CD14-positive monocyte (primary cell): Measurements from ENCODE around the gene KL. TPM values are rescaled to one million over a fixed set of nuclear protein-coding genes. Genes with fewer than 3 reads are reported as not detected.

Experiments
- DNase-seq, 3 donors: peaks; one replicate each; pipeline ENCODE4 v3.0.0-alpha.2; 2011 to 2022
- H2AFZ ChIP-seq: 2 replicates; pipeline ENCODE4 v1.6.0; 2012; ENCODE audit warnings: mild to moderate bottlenecking, low read depth, low read length, inconsistent platforms; ENCODE audit not compliant: insufficient read depth, poor library complexity, severe bottlenecking
- H3K27ac ChIP-seq, 2 donors: 1 replicate in 1 of 2; 2 replicates in 1 of 2; pipeline ENCODE4 v1.5.1; 2012 to 2013; ENCODE audit warnings: low read length in 2 of 2, control low read depth in 1 of 2, inconsistent platforms in 1 of 2, low read depth in 1 of 2, mild to moderate bottlenecking in 1 of 2
- H3K27me3 ChIP-seq, 2 donors: one replicate each; pipeline versions ENCODE4 v1.6.0 to v1.6.1; 2011 to 2013; ENCODE audit warnings: low read length in 2 of 2; ENCODE audit not compliant: control insufficient read depth in 2 of 2, insufficient read depth in 2 of 2
- H3K36me3 ChIP-seq, 2 donors: replicated peaks in 1 of 2; 1 replicate in 1 of 2; 2 replicates in 1 of 2; pipeline versions ENCODE4 v1.5.1 to v1.6.1; 2012 to 2013; ENCODE audit warnings: low read length in 2 of 2, control low read depth in 1 of 2, inconsistent platforms in 1 of 2, mild to moderate bottlenecking in 1 of 2; ENCODE audit not compliant: insufficient read depth in 2 of 2, control insufficient read depth in 1 of 2
- H3K4me1 ChIP-seq, 2 donors: 1 replicate in 1 of 2; 2 replicates in 1 of 2; pipeline versions ENCODE4 v1.5.1 to v1.6.1; 2012 to 2013; ENCODE audit warnings: low read length in 2 of 2, control low read depth in 1 of 2, inconsistent platforms in 1 of 2, mild to moderate bottlenecking in 1 of 2, moderate library complexity in 1 of 2; ENCODE audit not compliant: insufficient read depth in 2 of 2, control insufficient read depth in 1 of 2
- H3K4me2 ChIP-seq: replicated peaks from 2 replicates; pipeline ENCODE3; 2012; ENCODE audit warnings: low read length, moderate library complexity, mild to moderate bottlenecking; ENCODE audit not compliant: poor library complexity, severe bottlenecking; ENCODE audit errors: extremely low read depth
- H3K4me3 ChIP-seq, 3 experiments: fragments of 200-600 bp in 1 of 3; sonication (generic) in 1 of 3; replicated peaks in 1 of 3; 1 replicate in 2 of 3; 2 replicates in 1 of 3; pipeline ENCODE4 v1.5.1; 2011 to 2013; ENCODE audit warnings: low read length in 3 of 3, mild to moderate bottlenecking in 3 of 3, control low read depth in 2 of 3, low read depth in 2 of 3, inconsistent platforms in 1 of 3, moderate library complexity in 1 of 3
- H3K79me2 ChIP-seq: 2 replicates; pipeline ENCODE4 v1.6.0; 2012; ENCODE audit warnings: mild to moderate bottlenecking, control low read depth, inconsistent platforms, low read length, moderate library complexity; ENCODE audit not compliant: insufficient read depth
- H3K9ac ChIP-seq: 2 replicates; pipeline ENCODE4 v1.6.0; 2017; ENCODE audit warnings: low read length, mild to moderate bottlenecking; ENCODE audit not compliant: insufficient read depth, poor library complexity, severe bottlenecking
- H3K9me3 ChIP-seq, 2 donors: replicated peaks in 1 of 2; 1 replicate in 1 of 2; 2 replicates in 1 of 2; pipeline versions ENCODE4 v1.5.1 to v1.6.1; 2012 to 2013; ENCODE audit warnings: low read length in 2 of 2, control low read depth in 1 of 2; ENCODE audit not compliant: control insufficient read depth in 1 of 2, insufficient read depth in 1 of 2
- H4K20me1 ChIP-seq: 2 replicates; pipeline ENCODE4 v1.6.0; 2012; ENCODE audit warnings: mild to moderate bottlenecking, low read length, control low read depth, moderate library complexity; ENCODE audit not compliant: insufficient read depth
- H3K27ac Mint-ChIP-seq, 7 donors: one replicate each; pipeline ENCODE4 v1.8.0; 2020; ENCODE audit warnings: mild to moderate bottlenecking in 7 of 7, mixed read lengths in 7 of 7, moderate library complexity in 6 of 7, inconsistent platforms in 2 of 7
- H3K27me3 Mint-ChIP-seq, 3 donors: one replicate each; pipeline ENCODE4 v1.8.0; 2021 to 2022; ENCODE audit warnings: low read depth in 3 of 3, mild to moderate bottlenecking in 3 of 3, mixed read lengths in 3 of 3, moderate library complexity in 3 of 3, inconsistent platforms in 1 of 3
- H3K36me3 Mint-ChIP-seq, 2 donors: one replicate each; pipeline ENCODE4 v1.8.0; 2020; ENCODE audit warnings: mixed read lengths in 2 of 2, inconsistent platforms in 1 of 2, mild to moderate bottlenecking in 1 of 2
- H3K4me1 Mint-ChIP-seq: one replicate; pipeline ENCODE4 v1.8.0; 2020; ENCODE audit warnings: mild to moderate bottlenecking, mixed read lengths
- H3K4me3 Mint-ChIP-seq, 2 donors: one replicate each; pipeline ENCODE4 v1.8.0; 2020; ENCODE audit warnings: mild to moderate bottlenecking in 2 of 2, mixed read lengths in 2 of 2, moderate library complexity in 1 of 2
- H3K9me3 Mint-ChIP-seq, 7 donors: one replicate each; pipeline ENCODE4 v1.8.0; 2020 to 2022; ENCODE audit warnings: mixed read lengths in 7 of 7, mild to moderate bottlenecking in 6 of 7, moderate library complexity in 6 of 7, inconsistent platforms in 2 of 7
- CTCF ChIP-seq: fragments of 200-600 bp; IDR thresholded peaks from one replicate; pipeline ENCODE4 v1.8.0; 2022; ENCODE audit warnings: antibody characterized with exemption, mild to moderate bottlenecking
- WGBS: methylation state at CpG from one replicate; pipeline ENCODE4 v1.1.5; 2013; ENCODE audit warnings: missing lambda C conversion rate; ENCODE audit not compliant: insufficient coverage; 5-methylcytosine and 5-hydroxymethylcytosine counted together
- intact Hi-C, 2 donors: fragments of 100-400 bp; cut with micrococcal nuclease; formaldehyde crosslinking; loops; one replicate each; pipeline versions ENCODE4 v1.15.0 to v1.15.1; 2023
- polyA plus RNA-seq, 3 donors: library from polyadenylated mRNA; depleted of rRNA in 1 of 3; unstranded in 2 of 3; stranded (reverse) in 1 of 3; fragments of 300-500 nt in 2 of 3; fragments of >200 nt in 1 of 3; fragmentation: Illumina TruSeq in 2 of 3; gene quantifications; 1 replicate in 2 of 3; 2 replicates in 1 of 3; pipeline ENCODE4 v1.2.3, GENCODE V29; 2012 to 2021

KL gene
- polyA plus RNA-seq, 3 donors, result 0.24 to 1.4 (median 0.75) TPM

GRCh38 chr13:33106656-33107360 is 90.6 kb downstream of the KL start:
- Mint-ChIP-seq H3K9me3 (peaks cover 0 to 2% (median 0%) of the 10 kb centered on the region in 7 donors), H3K36me3 (peaks cover 0 to 2% of the 10 kb centered on the region in 2 donors), H3K4me3 (no peak overlapping the region), H3K27me3 (peaks cover 0 to 4% (median 0%) of the 10 kb centered on the region in 3 donors), H3K27ac (peak overlapping the region in 1 of 7 donors; percentile 80), H3K4me1 (peaks cover 49% of the 10 kb centered on the region)
- Histone ChIP-seq H4K20me1 (no peaks in the 10 kb centered on the region), H3K4me1 (peaks cover 46 to 50% of the 10 kb centered on the region in 2 donors), H3K4me2 (no peak overlapping the region), H3K9ac (no peak overlapping the region), H3K79me2 (no peaks in the 10 kb centered on the region), H2AFZ (no peak overlapping the region), H3K4me3 (no peak overlapping the region), H3K36me3 (no peaks in the 10 kb centered on the region), H3K27ac (no peak overlapping the region), H3K27me3 (no peaks in the 10 kb centered on the region), H3K9me3 (no peaks in the 10 kb centered on the region)
- WGBS, result 92% methylated on average over 4 of the region's 7 CpGs
- intact Hi-C loops, result no loop called here
- no peak for DNase-seq
- TF ChIP-seq CTCF, result no peak

- Histone ChIP-seq H3K36me3 (no peaks in the 10 kb centered on the region), H3K4me3 (no peak overlapping the region), H3K27ac (no peak overlapping the region), H4K20me1 (no peaks in the 10 kb centered on the region), H3K79me2 (no peaks in the 10 kb centered on the region), H2AFZ (no peak overlapping the region), H3K27me3 (no peaks in the 10 kb centered on the region), H3K9me3 (no peaks in the 10 kb centered on the region), H3K9ac (no peak overlapping the region), H3K4me2 (no peak overlapping the region), H3K4me1 (peaks cover 48 to 52% of the 10 kb centered on the region in 2 donors)
- peaks cover 0 to 2% of the 10 kb centered on the region in 2 donors for H3K36me3 Mint-ChIP-seq
- H3K9me3 Mint-ChIP-seq, result peaks cover 0 to 2% (median 0%) of the 10 kb centered on the region in 7 donors
- H3K4me3 Mint-ChIP-seq, result no peak overlapping the region
- no peak overlapping the region for H3K27ac Mint-ChIP-seq
- no peak for TF ChIP-seq CTCF
- DNase-seq, result no peak
- H3K4me1 Mint-ChIP-seq, result peaks cover 51% of the 10 kb centered on the region
- H3K27me3 Mint-ChIP-seq, result peaks cover 0 to 4% (median 0%) of the 10 kb centered on the region in 3 donors
- intact Hi-C loops, result no loop called here
- WGBS, result 100% methylated on average over 2 of the region's 2 CpGs
These were observed 91.1 kb downstream of the KL start for GRCh38 chr13:33107361-33107760.
